Hepatocyte (in vitro differentiated cells): ENCODE measurements around the gene GINS2. TPM values are rescaled to one million over a fixed set of nuclear protein-coding genes. Genes with fewer than 3 reads are reported as not detected.

Source experiments
- DNase-seq: peaks from one replicate; pipeline ENCODE4 v3.0.0-alpha.2; 2016; ENCODE audit warnings: low spot score
- H2AFZ ChIP-seq: fragments of 200-600 bp; sonication (generic); 2 replicates; pipeline ENCODE4 v1.6.0; 2016; ENCODE audit warnings: antibody characterized with exemption, mild to moderate bottlenecking
- H3K27ac ChIP-seq: fragments of 200-600 bp; sonication (generic); 2 replicates; pipeline ENCODE4 v1.5.1; 2016; ENCODE audit warnings: mild to moderate bottlenecking
- H3K27me3 ChIP-seq: fragments of 200-600 bp; sonication (generic); 2 replicates; pipeline ENCODE4 v1.6.1; 2016
- H3K36me3 ChIP-seq: fragments of 200-600 bp; sonication (generic); replicated peaks from 2 replicates; pipeline ENCODE4 v1.5.1; 2016; ENCODE audit warnings: low read depth; ENCODE audit not compliant: insufficient read depth
- H3K4me1 ChIP-seq: fragments of 200-600 bp; sonication (generic); 2 replicates; pipeline ENCODE4 v1.5.1; 2016; ENCODE audit warnings: mild to moderate bottlenecking, moderate library complexity; ENCODE audit not compliant: insufficient read depth
- H3K4me2 ChIP-seq: fragments of 200-600 bp; sonication (generic); 2 replicates; pipeline ENCODE4 v1.6.0; 2016
- H3K4me3 ChIP-seq: fragments of 200-600 bp; sonication (generic); 2 replicates; pipeline ENCODE4 v1.5.1; 2016; ENCODE audit warnings: mild to moderate bottlenecking
- H3K79me2 ChIP-seq: fragments of 200-600 bp; sonication (generic); 2 replicates; pipeline ENCODE4 v1.6.0; 2017; ENCODE audit warnings: mild to moderate bottlenecking
- H3K9me2 ChIP-seq: fragments of 200-600 bp; sonication (generic); replicated peaks from 2 replicates; pipeline ENCODE4 v1.6.0; 2017; ENCODE audit warnings: mild to moderate bottlenecking; ENCODE audit not compliant: insufficient read depth
- H3K9me3 ChIP-seq: fragments of 200-600 bp; sonication (generic); 2 replicates; pipeline ENCODE4 v1.5.1; 2016; ENCODE audit warnings: low read depth, mild to moderate bottlenecking
- H4K20me1 ChIP-seq: fragments of 200-600 bp; sonication (generic); 2 replicates; pipeline ENCODE4 v1.6.0; 2016; ENCODE audit warnings: mild to moderate bottlenecking; ENCODE audit not compliant: insufficient read depth, poor library complexity, severe bottlenecking
- CTCF ChIP-seq: fragments of 200-600 bp; sonication (generic); IDR thresholded peaks from 2 replicates; pipeline ENCODE4 v1.5.1; 2016; ENCODE audit warnings: antibody characterized with exemption, mild to moderate bottlenecking; ENCODE audit not compliant: poor library complexity
- EZH2 ChIP-seq: fragments of 200-600 bp; sonication (generic); IDR thresholded peaks from 2 replicates; pipeline ENCODE4 v1.6.1; 2016; ENCODE audit warnings: antibody characterized with exemption, mild to moderate bottlenecking, borderline replicate concordance
- EZH2phosphoT487 ChIP-seq: fragments of 200-600 bp; sonication (generic); IDR thresholded peaks from one replicate; pipeline ENCODE4 v1.6.1; 2018; ENCODE audit warnings: antibody characterized with exemption, mild to moderate bottlenecking, low read depth, moderate library complexity; ENCODE audit not compliant: unreplicated experiment, severe bottlenecking
- WGBS: methylation state at CpG from one replicate; pipeline ENCODE4 v1.1.6; 2016; ENCODE audit warnings: low lambda C conversion rate; ENCODE audit errors: missing lambda C conversion rate; 5-methylcytosine and 5-hydroxymethylcytosine counted together
- polyA plus RNA-seq: library from polyadenylated mRNA; unstranded; fragments of >200 nt; fragmentation: Nextera tagmentation; extraction: Ambion mirVana; gene quantifications from 2 replicates; pipeline ENCODE4 v1.2.1, GENCODE V29; 2016
- total RNA-seq: library from RNA; depleted of rRNA; stranded (reverse); fragments of >200 nt; gene quantifications from 2 replicates; pipeline ENCODE4 v1.2.3, GENCODE V29; 2014

The GINS2 gene
- total and polyA plus RNA-seq, 2 experiments from 2014 or later, result 6.3 to 7.5 TPM

GRCh38 chr16:85646358-85646907 lies 42.3 kb downstream of the GINS2 start:
- Histone ChIP-seq H3K9me3 (no peaks in the 10 kb centered on the region), H3K36me3 (no peaks in the 10 kb centered on the region), H2AFZ (no peak overlapping the region), H3K27me3 (no peaks in the 10 kb centered on the region), H3K27ac (no peak overlapping the region), H3K4me1 (peaks cover 13% of the 10 kb centered on the region), H3K4me3 (no peak overlapping the region), H3K9me2 (no peaks in the 10 kb centered on the region), H4K20me1 (peaks cover 94% of the 10 kb centered on the region), H3K4me2 (no peak overlapping the region), H3K79me2 (peaks cover 65% of the 10 kb centered on the region)
- TF ChIP-seq CTCF (no peak), EZH2phosphoT487 (no peak), EZH2 (no peak)
- 92% methylated on average over 15 of the region's 17 CpGs for WGBS
- DNase-seq, result no peak

- H3K79me2 ChIP-seq, result peaks cover 78% of the 10 kb centered on the region
- no peak overlapping the region for H3K4me3 ChIP-seq
- 73% methylated on average over 19 of the region's 19 CpGs for WGBS
- H3K4me2 ChIP-seq, result no peak overlapping the region
- no peak overlapping the region for H2AFZ ChIP-seq
- H3K9me3 ChIP-seq, result no peaks in the 10 kb centered on the region
- no peak for DNase-seq
- no peaks in the 10 kb centered on the region for H3K36me3 ChIP-seq
- H3K27ac ChIP-seq, result no peak overlapping the region
- H3K9me2 ChIP-seq, result no peaks in the 10 kb centered on the region
- TF ChIP-seq CTCF, result no peak
- TF ChIP-seq EZH2, result no peak
- no peak for TF ChIP-seq EZH2phosphoT487
- peaks cover 8% of the 10 kb centered on the region for H3K4me1 ChIP-seq
- no peaks in the 10 kb centered on the region for H3K27me3 ChIP-seq
- peaks cover 97% of the 10 kb centered on the region for H4K20me1 ChIP-seq
Measured at GRCh38 chr16:85645021-85645589, 43.6 kb downstream of the GINS2 start.

- peaks cover 8% of the 10 kb centered on the region for H3K4me1 ChIP-seq
- H2AFZ ChIP-seq, result no peak overlapping the region
- H3K4me2 ChIP-seq, result no peak overlapping the region
- TF ChIP-seq EZH2phosphoT487, result no peak
- no peak for TF ChIP-seq EZH2
- no peak for TF ChIP-seq CTCF
- peaks cover 97% of the 10 kb centered on the region for H4K20me1 ChIP-seq
- no peak overlapping the region for H3K4me3 ChIP-seq
- 96% methylated on average over 21 of the region's 21 CpGs for WGBS
- no peak overlapping the region for H3K27ac ChIP-seq
- no peaks in the 10 kb centered on the region for H3K27me3 ChIP-seq
- no peak for DNase-seq
- peaks cover 82% of the 10 kb centered on the region for H3K79me2 ChIP-seq
- no peaks in the 10 kb centered on the region for H3K9me3 ChIP-seq
- H3K9me2 ChIP-seq, result no peaks in the 10 kb centered on the region
- H3K36me3 ChIP-seq, result no peaks in the 10 kb centered on the region
Measured at GRCh38 chr16:85644093-85644712, 44.6 kb downstream of the GINS2 start.
